Fibroblast of pulmonary artery (primary cell): ENCODE measurements around the gene FOXF1.

ENCODE experiments used
- DNase-seq: peaks from one replicate; pipeline ENCODE4 v3.0.0-alpha.2; 2010; ENCODE audit warnings: low read depth
- H3K4me3 ChIP-seq: replicated peaks from 2 replicates; pipeline ENCODE4 v1.5.1; 2011; ENCODE audit warnings: low read depth, mild to moderate bottlenecking, control low read depth, low read length, moderate library complexity
- TF ChIP-seq, protein P1 (sequence below): IDR thresholded peaks from 2 replicates; pipeline ENCODE4 v1.5.1; 2011; ENCODE audit warnings: mild to moderate bottlenecking, control low read depth, low read length, inconsistent platforms; ENCODE audit errors: missing control alignments

The FOXF1 gene

DNA sequence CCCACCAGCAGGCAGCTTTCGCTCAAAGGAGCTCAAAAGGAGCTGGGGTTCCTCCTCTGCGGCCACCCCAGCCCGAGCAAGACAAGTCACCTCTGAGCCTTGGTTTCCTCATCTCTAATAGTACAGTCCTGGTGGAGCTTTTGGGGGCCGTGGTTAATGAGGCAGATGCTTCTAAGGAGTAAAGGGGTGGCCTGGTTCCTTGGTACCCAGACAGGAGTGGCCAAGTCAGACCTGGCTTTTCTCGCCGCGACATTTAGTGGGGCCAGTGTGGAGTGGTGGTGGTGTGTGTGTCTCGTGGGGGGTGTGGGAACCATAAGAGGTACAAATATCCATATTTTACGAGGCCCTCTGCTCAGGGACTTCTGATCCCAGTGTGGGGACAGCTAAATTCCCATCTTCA is 6.7 kb downstream of the FOXF1 start:
- H3K4me3 ChIP-seq = no peak overlapping the region
- no peak for DNase-seq
- TF ChIP-seq, protein P1, sequence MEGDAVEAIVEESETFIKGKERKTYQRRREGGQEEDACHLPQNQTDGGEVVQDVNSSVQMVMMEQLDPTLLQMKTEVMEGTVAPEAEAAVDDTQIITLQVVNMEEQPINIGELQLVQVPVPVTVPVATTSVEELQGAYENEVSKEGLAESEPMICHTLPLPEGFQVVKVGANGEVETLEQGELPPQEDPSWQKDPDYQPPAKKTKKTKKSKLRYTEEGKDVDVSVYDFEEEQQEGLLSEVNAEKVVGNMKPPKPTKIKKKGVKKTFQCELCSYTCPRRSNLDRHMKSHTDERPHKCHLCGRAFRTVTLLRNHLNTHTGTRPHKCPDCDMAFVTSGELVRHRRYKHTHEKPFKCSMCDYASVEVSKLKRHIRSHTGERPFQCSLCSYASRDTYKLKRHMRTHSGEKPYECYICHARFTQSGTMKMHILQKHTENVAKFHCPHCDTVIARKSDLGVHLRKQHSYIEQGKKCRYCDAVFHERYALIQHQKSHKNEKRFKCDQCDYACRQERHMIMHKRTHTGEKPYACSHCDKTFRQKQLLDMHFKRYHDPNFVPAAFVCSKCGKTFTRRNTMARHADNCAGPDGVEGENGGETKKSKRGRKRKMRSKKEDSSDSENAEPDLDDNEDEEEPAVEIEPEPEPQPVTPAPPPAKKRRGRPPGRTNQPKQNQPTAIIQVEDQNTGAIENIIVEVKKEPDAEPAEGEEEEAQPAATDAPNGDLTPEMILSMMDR = no peak

DNA sequence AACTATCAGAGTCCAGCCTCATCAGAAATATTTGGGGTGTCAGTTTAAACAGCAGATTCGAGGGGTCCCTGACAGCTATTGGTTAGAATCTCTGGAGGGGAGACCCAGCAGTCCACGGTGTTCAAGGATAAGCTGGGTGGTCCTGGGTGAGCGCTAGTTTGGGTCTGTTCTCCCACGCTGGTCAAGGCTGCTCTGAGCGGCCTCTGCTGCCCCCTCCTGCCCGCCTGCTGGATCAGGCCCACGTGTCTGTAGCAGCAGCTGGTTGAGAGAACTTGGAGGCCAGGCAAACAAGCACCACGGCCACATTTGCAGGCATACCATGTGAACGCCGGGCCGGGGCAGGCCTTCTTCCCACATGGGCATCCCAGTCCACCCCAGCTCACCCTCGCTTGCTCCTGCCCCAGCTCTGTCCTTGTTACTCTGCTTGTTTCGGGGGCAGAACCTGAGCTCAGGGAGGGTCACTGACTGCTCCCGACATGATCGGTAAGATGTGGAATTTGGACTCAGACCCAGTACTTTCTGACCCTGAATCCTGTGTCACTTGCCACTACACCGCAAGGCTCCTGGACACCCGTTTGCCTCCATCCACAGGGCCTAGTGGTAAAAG is 7.4 kb downstream of the FOXF1 start:
- DNase-seq = peak; percentile 73
- TF ChIP-seq, protein P1 = peak; percentile 86
- no peak overlapping the region for H3K4me3 ChIP-seq

DNA sequence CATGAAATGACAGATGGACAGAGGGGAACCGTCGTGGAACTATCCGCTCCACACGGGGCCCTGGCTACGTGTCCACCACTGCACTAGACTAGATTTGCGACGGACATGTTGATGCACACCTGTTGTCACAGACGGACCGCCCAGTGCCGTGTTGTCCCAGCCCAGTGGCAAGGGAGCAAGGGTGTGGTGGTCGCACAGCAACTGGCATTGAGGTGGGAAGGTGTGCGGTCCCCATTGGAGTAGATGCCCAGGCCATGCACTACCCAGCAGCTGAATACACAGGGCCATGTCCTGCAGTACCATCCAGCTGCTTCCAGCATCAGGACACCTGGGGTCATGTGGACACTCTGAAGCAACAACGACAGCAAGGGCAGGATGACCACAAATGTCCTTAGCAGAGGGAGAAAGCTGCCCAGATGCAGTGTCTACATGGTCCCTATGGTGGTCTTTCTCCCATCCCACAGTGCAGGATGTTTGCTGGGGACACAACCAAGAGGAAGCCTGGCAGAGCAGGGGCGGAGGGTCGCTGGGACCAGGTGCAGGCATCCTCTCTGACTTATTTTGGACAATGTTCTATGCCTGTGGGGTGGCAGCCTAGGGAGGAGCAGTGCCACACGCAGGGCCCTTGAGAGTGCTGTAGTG is 8.8 kb downstream of the FOXF1 start:
- no peak for DNase-seq
- no peak overlapping the region for H3K4me3 ChIP-seq
- TF ChIP-seq, protein P1 = no peak

DNA sequence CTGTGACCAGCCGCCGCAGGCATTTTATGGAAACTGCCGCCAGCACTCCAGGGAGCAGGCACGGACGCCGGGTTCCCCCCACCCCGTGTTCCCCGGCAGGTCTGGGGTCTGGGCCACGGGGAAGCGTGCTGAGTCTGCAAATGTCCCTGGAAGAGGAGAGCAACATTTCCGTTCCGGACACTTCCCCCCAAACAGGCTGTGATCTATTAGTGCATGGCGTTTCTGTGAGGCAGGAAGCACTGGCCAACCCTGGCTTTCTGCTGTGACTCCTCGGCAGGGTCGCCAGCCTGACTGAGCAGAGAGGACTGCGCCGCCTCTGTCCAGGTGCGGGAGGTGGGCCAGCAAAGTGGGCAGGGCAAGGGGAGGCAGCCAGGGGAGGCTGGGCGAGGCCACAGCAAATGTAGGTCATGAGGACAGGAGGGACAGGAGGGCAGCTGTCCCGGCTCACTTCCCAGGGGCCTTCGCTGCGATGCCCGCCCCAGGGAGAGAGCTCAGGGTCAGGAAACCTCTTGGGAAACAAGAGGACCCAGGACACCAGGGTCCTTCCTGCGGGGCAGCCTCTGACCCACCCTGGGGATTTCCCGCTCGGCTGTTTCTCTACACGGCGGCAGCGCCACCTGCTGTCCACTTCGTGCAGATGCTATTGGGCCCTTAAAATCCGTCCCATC is 9.5 kb downstream of the FOXF1 start:
- peak overlapping the region; percentile 15 for H3K4me3 ChIP-seq
- TF ChIP-seq, protein P1 = peak; percentile 90
- DNase-seq = peak; percentile 62

DNA sequence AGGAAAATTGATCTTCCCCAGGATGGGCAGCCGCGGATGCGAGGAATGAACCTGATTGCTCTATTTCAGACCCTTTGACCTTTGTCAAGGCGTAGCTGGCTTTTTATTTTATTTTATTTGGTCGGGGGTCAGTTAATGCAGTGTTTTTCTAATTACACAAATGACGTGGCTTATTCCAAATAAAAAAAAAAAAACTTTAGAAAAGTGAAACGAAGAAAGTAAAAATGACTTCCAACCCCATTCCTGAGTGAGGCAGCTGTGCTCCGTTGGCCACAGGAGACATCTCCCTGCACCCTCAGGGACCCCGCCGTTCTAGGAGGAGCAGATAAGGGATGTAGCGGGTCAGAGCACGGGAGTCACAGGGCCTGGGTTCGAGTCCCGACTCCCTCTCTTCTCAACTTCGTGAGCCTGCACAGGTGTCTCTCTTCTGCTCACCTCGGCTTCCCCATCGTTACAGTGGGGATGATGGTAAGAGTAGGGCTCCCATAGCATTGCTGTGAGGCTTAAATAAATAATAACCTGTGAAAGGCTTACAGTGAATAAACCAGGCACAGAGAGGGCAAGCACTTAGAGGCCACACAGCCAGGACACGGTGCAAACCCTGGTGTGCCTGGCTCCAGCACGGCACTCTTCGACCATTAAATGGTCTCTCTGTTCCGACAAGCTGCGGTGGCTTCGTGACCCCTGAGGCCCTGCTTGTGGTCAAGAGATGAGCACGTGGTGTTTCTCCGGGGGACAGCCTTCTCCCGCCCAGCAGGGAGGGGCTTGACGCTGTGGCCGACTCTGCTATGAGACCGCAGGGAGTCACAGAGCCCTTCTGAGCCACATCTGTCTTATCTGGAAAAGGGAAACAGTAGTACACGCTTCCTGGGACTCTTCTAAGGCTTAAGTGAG is 10.2 kb downstream of the FOXF1 start:
- no peak for DNase-seq
- TF ChIP-seq, protein P1 = no peak
- peak overlapping the region; percentile 15 for H3K4me3 ChIP-seq

DNA sequence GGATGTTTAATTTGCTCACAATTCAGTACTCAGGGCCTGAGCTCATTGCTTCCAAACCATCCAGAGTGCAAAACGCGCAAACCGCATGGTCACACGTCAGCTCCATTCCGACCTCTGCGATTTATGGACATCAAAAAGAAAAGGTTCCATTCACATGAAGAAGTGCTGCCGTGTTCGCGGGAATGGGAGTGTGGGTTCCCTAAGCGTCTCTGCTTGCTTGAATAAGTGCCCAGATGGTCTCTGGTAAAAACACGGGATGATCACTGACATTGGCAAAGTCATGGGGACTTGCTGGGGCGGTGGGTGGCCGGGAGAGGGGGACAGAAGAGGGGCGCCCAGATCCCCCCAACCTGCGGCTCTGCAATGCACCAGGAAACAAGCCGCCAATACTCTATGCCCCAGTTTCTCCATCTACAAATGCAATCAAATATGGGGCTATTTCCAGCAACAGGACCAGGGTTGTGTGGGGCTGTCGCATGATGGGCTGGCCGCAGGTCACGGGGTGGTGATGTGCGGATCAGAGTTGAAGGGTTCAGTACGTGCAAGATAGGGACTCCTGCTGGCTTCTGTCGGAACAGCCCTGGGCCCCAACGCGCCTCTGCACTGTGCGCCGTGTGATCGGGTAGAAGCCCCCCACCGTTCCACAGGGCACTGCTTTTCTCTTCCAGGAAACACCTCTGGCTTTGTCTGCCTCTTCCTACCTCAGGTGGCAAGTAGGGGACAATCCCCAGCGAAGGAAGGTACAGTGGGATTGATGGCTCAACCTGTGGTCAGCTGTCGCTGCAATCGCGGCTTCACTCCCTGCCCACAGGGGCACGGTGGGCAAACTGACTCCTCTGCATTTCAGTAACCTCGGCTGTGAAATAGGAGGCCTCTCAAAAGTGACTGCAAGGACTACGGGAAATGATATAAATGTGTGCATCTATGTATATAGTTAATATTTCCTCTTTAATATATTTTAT is 11.2 kb downstream of the FOXF1 start:
- TF ChIP-seq, protein P1 = no peak
- DNase-seq = no peak
- H3K4me3 ChIP-seq = no peak overlapping the region
